NCI-H345 treated with DMSO at 0.1 percent for 48 hours (cell line): ENCODE measurements around the gene TMED1.

Experiments used
- DNase-seq: peaks from one replicate; lab custom pipeline; 2025; ENCODE audit not compliant: unreplicated experiment; lab: John Stamatoyannopoulos, UW

TMED1 gene

GRCh38 chr19:10811391-10812111 lies 24.5 kb downstream of the TMED1 start:
- no peak for DNase-seq

GRCh38 chr19:10809651-10810285 lies 26.2 kb downstream of the TMED1 start:
- no peak for DNase-seq

- no peak for DNase-seq
Observed at GRCh38 chr19:10808937-10809649, 26.9 kb downstream of the TMED1 start.

GRCh38 chr19:10805758-10806247 lies 30.2 kb downstream of the TMED1 start:
- DNase-seq: no peak

- no peak for DNase-seq
Observed at GRCh38 chr19:10805065-10805757, 30.8 kb downstream of the TMED1 start.

GRCh38 chr19:10803252-10803651 lies 32.8 kb downstream of the TMED1 start:
- no peak for DNase-seq

- DNase-seq: no peak
Observed at GRCh38 chr19:10802479-10802878, 33.5 kb downstream of the TMED1 start.

- DNase-seq: no peak
Observed at GRCh38 chr19:10800488-10800887, 35.5 kb downstream of the TMED1 start.

GRCh38 chr19:10797541-10798256 lies 38.3 kb downstream of the TMED1 start:
- DNase-seq: no peak

- no peak for DNase-seq
Observed at GRCh38 chr19:10797078-10797477, 38.9 kb downstream of the TMED1 start.

GRCh38 chr19:10796653-10797052 lies 39.4 kb downstream of the TMED1 start:
- DNase-seq: no peak

GRCh38 chr19:10789866-10790265 lies 46.1 kb downstream of the TMED1 start:
- no peak for DNase-seq

- DNase-seq: no peak
Observed at GRCh38 chr19:10788146-10788545, 47.9 kb downstream of the TMED1 start.

- no peak for DNase-seq
Observed at GRCh38 chr19:10784257-10784656, 51.8 kb downstream of the TMED1 start.

- DNase-seq: no peak
Observed at GRCh38 chr19:10782795-10783194, 53.2 kb downstream of the TMED1 start.
